HG03025 (cell line): ENCODE results near the gene ARPC4.
"Not testable (repeated sequence)": the region's sequence is repeated elsewhere in the genome, so short reads cannot be mapped to it uniquely, and the experiment has no call there.

Experiments used
- ATAC-seq: cut with Tn5 transposase; IDR thresholded peaks from one replicate; pipeline ENCODE4 v1.9.1; 2021; ENCODE audit warnings: mild to moderate bottlenecking, moderate library complexity; ENCODE audit not compliant: unreplicated experiment, low FRiP score

The ARPC4 gene

GRCh38 chr3:9848860-9849259 lies 56.0 kb downstream of the ARPC4 start:
- ATAC-seq: not testable (repeated sequence)

GRCh38 chr3:9851383-9851782 lies 58.5 kb downstream of the ARPC4 start:
- ATAC-seq: not testable (repeated sequence)

- not testable (repeated sequence) for ATAC-seq
Observed at GRCh38 chr3:9851926-9852325, 59.0 kb downstream of the ARPC4 start.

GRCh38 chr3:9852528-9852927 lies 59.6 kb downstream of the ARPC4 start:
- no peak for ATAC-seq

- not testable (repeated sequence) for ATAC-seq
Observed at GRCh38 chr3:9854291-9854940, 61.5 kb downstream of the ARPC4 start.

- no peak for ATAC-seq
Observed at GRCh38 chr3:9855594-9855993, 62.7 kb downstream of the ARPC4 start.
